SK-MEL-5 (cell line): ENCODE measurements around the gene PCGF2. TPM values are rescaled to one million over a fixed set of nuclear protein-coding genes. Genes with fewer than 3 reads are reported as not detected.

ENCODE experiments used
- DNase-seq: peaks from one replicate; pipeline ENCODE4 v3.0.0-alpha.2; 2016; ENCODE audit warnings: low read depth, low spot score
- in situ Hi-C: cut with HindIII; loops from 2 replicates; pipeline ENCODE4 v1.10.0; 2016; ENCODE audit warnings: low sequenced_read_pairs, high pct_unique_total_duplicates, low pct_unique_long_range_greater_than_20kb
- small RNA-seq, 2 experiments: library from RNA; depleted of rRNA; stranded (forward); fragments of <200 nt; gene quantifications; one replicate each; pipeline ENCODE3, GENCODE V24; 2014
- total RNA-seq: library from RNA; depleted of rRNA; stranded (reverse); fragments of >200 nt; shearing (Covaris generic); gene quantifications from 2 replicates; pipeline ENCODE4 v1.2.3, GENCODE V29; 2014; rRNA removed

The PCGF2 gene
- total RNA-seq, 1 experiment from 2014 or later, result 4.3 TPM

- in situ Hi-C loops, result no loop called here
- no peak for DNase-seq
Observed at GRCh38 chr17:38697061-38697820, 50.9 kb downstream of the PCGF2 start.

GRCh38 chr17:38693700-38694329 is 54.3 kb downstream of the PCGF2 start:
- no peak for DNase-seq

GRCh38 chr17:38691154-38691553 is 57.0 kb downstream of the PCGF2 start:
- no peak for DNase-seq
- in situ Hi-C loops, result no loop called here

More at GRCh38 chr17:38693700-38694329, 54.3 kb downstream of the PCGF2 start:
- in situ Hi-C loops, result no loop called here

- DNase-seq, result no peak
- in situ Hi-C loops, result no loop called here
Observed at GRCh38 chr17:38690386-38690785, 57.8 kb downstream of the PCGF2 start.

GRCh38 chr17:38687286-38687685 is 60.9 kb downstream of the PCGF2 start:
- in situ Hi-C loops, result no loop called here
- no peak for DNase-seq

- in situ Hi-C loops, result no loop called here
- DNase-seq, result no peak
Observed at GRCh38 chr17:38685491-38685890, 62.6 kb downstream of the PCGF2 start.

Small RNA genes within 50 kb of the gene (small RNA-seq; reads per million reads assigned to genes)
- gene MIR4726 (0 to 0.10 reads per million in 2 experiments), gene MIR4734 (0 to 0.19 reads per million in 2 experiments), gene RNA5SP440 (3.9 to 7.4 reads per million in 2 experiments), gene RNU6-866P (0 reads per million in 2 experiments)

Other genes with a start within 250 kb of the PCGF2 start
- 0.37 and 1.3 TPM in 2 replicates for gene SRCIN1, start 142.4 kb downstream of the PCGF2 start, total RNA-seq
- 5.3 TPM in 2 replicates for gene EPOP, start 73.4 kb downstream of the PCGF2 start, total RNA-seq
- 18.7 and 19.1 TPM in 2 replicates for gene MLLT6, start 43.1 kb downstream of the PCGF2 start, total RNA-seq
- gene CISD3, start 18.0 kb downstream of the PCGF2 start, total RNA-seq, result 6.0 and 7.1 TPM in 2 replicates
- gene PSMB3, start 4.4 kb upstream of the PCGF2 start, total RNA-seq, result 300 and 342 TPM in 2 replicates
- 21.6 and 23.1 TPM in 2 replicates for gene PIP4K2B, start 51.2 kb upstream of the PCGF2 start, total RNA-seq
- 10.1 and 12.5 TPM in 2 replicates for gene CWC25, start 77.0 kb upstream of the PCGF2 start, total RNA-seq
- gene RPL23, start 105.4 kb upstream of the PCGF2 start, total RNA-seq, result 2,873 and 3,047 TPM in 2 replicates
- 16.7 and 16.8 TPM in 2 replicates for gene LASP1, start 121.7 kb upstream of the PCGF2 start, total RNA-seq
- not detected in 2 replicates for gene FBXO47, start 219.1 kb upstream of the PCGF2 start, total RNA-seq